Caco-2 (cell line): Measurements from ENCODE around the gene ZNF558. TPM values are rescaled to one million over a fixed set of nuclear protein-coding genes. Genes with fewer than 3 reads are reported as not detected.

Experiments
- BruUV-seq: library from RNA; stranded (reverse); fragments of 400-500 nt; replicated peaks from 2 replicates; lab custom pipeline; 2021; lab: Mats Ljungman, UMichigan
- CTCF ChIA-PET: fragments of 300-600 bp; sonication (Branson Sonifier 250); formaldehyde crosslinking; loops from one replicate; lab custom pipeline; 2022; ENCODE audit warnings: antibody characterized with exemption; lab: Charles Lee
- POLR2A ChIA-PET: fragments of 300-600 bp; sonication (Branson Sonifier 250); formaldehyde crosslinking; loops from one replicate; lab custom pipeline; 2022; ENCODE audit warnings: antibody characterized with exemption; lab: Charles Lee
- DNase-seq, 2 experiments: peaks; one replicate each; pipeline versions ENCODE4 v3.0.0 to v3.0.0-alpha.2; 2020 to 2022
- H3K27me3 ChIP-seq: replicated peaks from 2 replicates; pipeline ENCODE4 v1.6.0; 2011; ENCODE audit warnings: low read length; ENCODE audit not compliant: control insufficient read depth, insufficient read depth
- H3K36me3 ChIP-seq: 2 replicates; pipeline ENCODE4 v1.5.1; 2011; ENCODE audit warnings: low read length; ENCODE audit not compliant: control insufficient read depth, insufficient read depth
- H3K4me1 ChIP-seq: fragments of 250-450 bp; sonication (Bioruptor Pico); 2 replicates; pipeline ENCODE4 v1.5.1; 2020; ENCODE audit warnings: mild to moderate bottlenecking
- H3K4me3 ChIP-seq: 2 replicates; pipeline ENCODE4 v1.5.1; 2011; ENCODE audit warnings: low read depth, mild to moderate bottlenecking, control low read depth, low read length
- H3K9me3 ChIP-seq: fragments of 250-450 bp; sonication (Bioruptor Pico); 2 replicates; pipeline ENCODE4 v1.5.1; 2020; ENCODE audit warnings: mild to moderate bottlenecking, moderate library complexity
- H3K27ac Mint-ChIP-seq: one replicate; pipeline ENCODE4 v1.8.0; 2022; ENCODE audit warnings: mixed read lengths; ENCODE audit not compliant: unreplicated experiment
- H3K27me3 Mint-ChIP-seq: one replicate; pipeline ENCODE4 v1.8.0; 2022; ENCODE audit warnings: mixed read lengths; ENCODE audit not compliant: insufficient read depth, unreplicated experiment
- H3K36me3 Mint-ChIP-seq: one replicate; pipeline ENCODE4 v1.8.0; 2022; ENCODE audit warnings: mild to moderate bottlenecking, mixed read lengths; ENCODE audit not compliant: insufficient read depth, unreplicated experiment
- H3K4me1 Mint-ChIP-seq: one replicate; pipeline ENCODE4 v1.8.0; 2022; ENCODE audit warnings: low read depth, mixed read lengths; ENCODE audit not compliant: unreplicated experiment
- H3K4me3 Mint-ChIP-seq: one replicate; pipeline ENCODE4 v1.8.0; 2022; ENCODE audit warnings: mild to moderate bottlenecking, moderate library complexity, mixed read lengths; ENCODE audit not compliant: unreplicated experiment
- H3K9me3 Mint-ChIP-seq: one replicate; pipeline ENCODE4 v1.8.0; 2022; ENCODE audit warnings: mixed read lengths; ENCODE audit not compliant: unreplicated experiment
- CTCF ChIP-seq, 2 experiments: fragments of 200-600 bp in 1 of 2; IDR thresholded peaks; 1 replicate in 1 of 2; 2 replicates in 1 of 2; pipeline versions ENCODE4 v1.5.1 to v1.8.0; 2011 to 2022; ENCODE audit warnings: antibody characterized with exemption in 1 of 2, control low read depth in 1 of 2, inconsistent platforms in 1 of 2, low read depth in 1 of 2, low read length in 1 of 2, mild to moderate bottlenecking in 1 of 2, moderate library complexity in 1 of 2; ENCODE audit not compliant: insufficient read depth in 1 of 2, severe bottlenecking in 1 of 2, unreplicated experiment in 1 of 2
- intact Hi-C: fragments of 100-400 bp; cut with micrococcal nuclease; formaldehyde crosslinking; loops from one replicate; pipeline ENCODE4 v1.10.0; 2022; ENCODE audit not compliant: unreplicated experiment
- total RNA-seq: library from RNA; stranded (reverse); gene quantifications from 2 replicates; pipeline ENCODE4 v1.2.3, GENCODE V29; 2022

ZNF558 gene
- total RNA-seq, 1 experiment from 2014 or later = 8.9 TPM

DNA sequence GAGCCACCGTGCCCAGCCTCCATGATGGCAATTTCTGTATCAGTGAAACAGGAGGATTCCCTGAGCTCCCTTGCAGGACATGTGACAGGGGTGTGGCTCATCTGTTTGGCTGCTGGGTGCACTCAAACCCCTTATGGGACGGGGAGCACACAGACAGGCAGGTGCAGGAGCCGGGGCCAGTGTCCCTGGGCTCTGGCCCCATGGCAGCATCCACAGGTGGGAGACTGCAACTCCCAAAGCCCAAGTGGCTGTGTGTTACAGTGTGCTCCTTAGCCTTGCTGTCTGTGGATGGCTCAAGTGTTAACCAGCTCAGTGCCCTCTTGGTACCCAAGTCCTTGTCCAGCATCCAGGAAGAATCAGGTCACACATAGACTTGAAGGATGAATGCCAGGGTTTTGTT, 14.7 kb upstream of the ZNF558 start:
- H3K36me3 Mint-ChIP-seq = no peaks in the 10 kb centered on the region
- POLR2A ChIA-PET = no interaction called here
- Histone ChIP-seq H3K36me3 (no peaks in the 10 kb centered on the region), H3K4me3 (no peak overlapping the region), H3K9me3 (no peaks in the 10 kb centered on the region), H3K4me1 (no peaks in the 10 kb centered on the region), H3K27me3 (no peaks in the 10 kb centered on the region)
- no peak overlapping the region for H3K4me3 Mint-ChIP-seq
- no peak overlapping the region for H3K27ac Mint-ChIP-seq
- DNase-seq = no peak
- H3K9me3 Mint-ChIP-seq = peaks cover 30% of the 10 kb centered on the region
- H3K27me3 Mint-ChIP-seq = no peaks in the 10 kb centered on the region
- intact Hi-C loops = no loop called here
- BruUV-seq = no TSS peak
- no peaks in the 10 kb centered on the region for H3K4me1 Mint-ChIP-seq
- TF ChIP-seq CTCF (IDR thresholded peaks at IDR 0.05; ENCODE audit: insufficient read depth in 1 of 2, low read depth in 1 of 2, low read length in 1 of 2, severe bottlenecking in 1 of 2, unreplicated experiment in 1 of 2) = no peak
- CTCF ChIA-PET = no interaction called here

DNA sequence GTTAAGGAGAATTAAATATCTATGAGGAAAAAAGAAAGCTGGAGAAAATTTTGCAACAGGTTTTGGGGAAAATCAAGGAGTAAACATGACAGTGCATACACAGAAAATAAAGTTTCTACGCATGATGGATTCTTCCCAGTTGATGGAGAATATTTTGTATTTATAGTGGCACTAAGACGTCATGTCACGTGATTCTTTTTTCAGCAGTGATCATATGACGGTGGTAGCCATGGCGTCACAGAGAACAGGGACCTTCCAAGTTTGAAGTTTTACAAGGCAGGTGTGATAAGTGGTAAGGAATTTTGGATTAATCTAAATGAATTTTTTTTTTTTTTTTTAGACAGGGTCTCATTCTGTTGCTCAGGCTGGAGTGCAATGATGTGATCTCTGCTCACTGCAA, 8.6 kb upstream of the ZNF558 start:
- no peak for DNase-seq
- Histone ChIP-seq H3K4me1 (no peaks in the 10 kb centered on the region), H3K4me3 (no peak overlapping the region), H3K36me3 (no peaks in the 10 kb centered on the region), H3K9me3 (no peaks in the 10 kb centered on the region), H3K27me3 (no peaks in the 10 kb centered on the region)
- H3K27me3 Mint-ChIP-seq = no peaks in the 10 kb centered on the region
- ChIA-PET CTCF (no interaction called here), POLR2A (no interaction called here)
- H3K4me3 Mint-ChIP-seq = no peak overlapping the region
- peaks cover 11% of the 10 kb centered on the region for H3K9me3 Mint-ChIP-seq
- no peak overlapping the region for H3K27ac Mint-ChIP-seq
- no TSS peak for BruUV-seq
- intact Hi-C loops = no loop called here
- H3K4me1 Mint-ChIP-seq = no peaks in the 10 kb centered on the region
- no peaks in the 10 kb centered on the region for H3K36me3 Mint-ChIP-seq
- no peak for TF ChIP-seq CTCF (IDR thresholded peaks at IDR 0.05; ENCODE audit: insufficient read depth in 1 of 2, low read depth in 1 of 2, low read length in 1 of 2, severe bottlenecking in 1 of 2, unreplicated experiment in 1 of 2)

DNA sequence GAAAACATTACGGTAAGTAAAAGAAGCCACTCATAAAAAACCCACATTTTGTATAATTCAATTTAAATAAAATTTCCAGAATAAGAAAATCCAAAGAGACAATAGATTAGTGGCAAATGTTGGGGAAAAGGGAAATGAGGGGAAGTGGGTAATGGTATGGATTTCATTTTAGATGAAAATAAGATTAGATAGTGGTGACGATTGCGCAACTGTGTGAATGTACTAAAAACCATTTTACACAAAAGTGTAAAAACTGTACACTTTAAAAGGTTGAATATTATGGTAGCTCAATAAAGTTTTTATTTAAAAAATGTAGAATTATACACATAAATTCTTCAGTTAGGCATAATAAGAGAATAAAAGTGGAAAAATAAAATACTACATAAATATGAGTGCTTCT, 3.8 kb upstream of the ZNF558 start:
- Mint-ChIP-seq H3K27me3 (no peaks in the 10 kb centered on the region), H3K4me1 (no peaks in the 10 kb centered on the region), H3K36me3 (peaks cover 11% of the 10 kb centered on the region), H3K4me3 (no peak overlapping the region), H3K9me3 (peaks cover 11% of the 10 kb centered on the region), H3K27ac (no peak overlapping the region)
- Histone ChIP-seq H3K27me3 (no peaks in the 10 kb centered on the region), H3K36me3 (no peaks in the 10 kb centered on the region), H3K9me3 (peaks cover 8% of the 10 kb centered on the region; the same call in 1 of the 2 replicates), H3K4me1 (no peaks in the 10 kb centered on the region), H3K4me3 (no peak overlapping the region)
- ChIA-PET POLR2A (no interaction called here), CTCF (no interaction called here)
- no peak for TF ChIP-seq CTCF (IDR thresholded peaks at IDR 0.05; ENCODE audit: insufficient read depth in 1 of 2, low read depth in 1 of 2, low read length in 1 of 2, severe bottlenecking in 1 of 2, unreplicated experiment in 1 of 2)
- no peak for DNase-seq
- BruUV-seq = no TSS peak
- intact Hi-C loops = no loop called here
